Epithelial cell of prostate (primary cell): ENCODE results near the gene AKNA.

Experiments used
- DNase-seq: peaks from one replicate; pipeline ENCODE4 v3.0.0-alpha.2; 2011; ENCODE audit warnings: low read depth, low spot score
- H3K27ac ChIP-seq: fragments of 450-650 bp; 2 replicates; pipeline ENCODE4 v1.5.1; 2017; ENCODE audit warnings: mild to moderate bottlenecking

Gene AKNA

GRCh38 chr9:114387680-114388356 lies at the start of gene AKNA:
AKNA (minus strand) TSS chr9:114387982; CDS start chr9:114381333, 6,649 bp downstream.
- no peak for DNase-seq

GRCh38 chr9:114437401-114437893 lies 49.7 kb upstream of the AKNA start:
- no peak overlapping the region for H3K27ac ChIP-seq
- no peak for DNase-seq

More at GRCh38 chr9:114387680-114388356, at the start of gene AKNA:
- H3K27ac ChIP-seq: peak within 1 kb of the TSS; percentile 42

GRCh38 chr9:114434878-114435311 lies 47.1 kb upstream of the AKNA start:
- DNase-seq: no peak

GRCh38 chr9:114433720-114434255 lies 46.0 kb upstream of the AKNA start:
- no peak for DNase-seq

More at GRCh38 chr9:114434878-114435311, 47.1 kb upstream of the AKNA start:
- no peak overlapping the region for H3K27ac ChIP-seq

GRCh38 chr9:114433086-114433485 lies 45.3 kb upstream of the AKNA start:
- DNase-seq: no peak
- no peak overlapping the region for H3K27ac ChIP-seq

More at GRCh38 chr9:114433720-114434255, 46.0 kb upstream of the AKNA start:
- H3K27ac ChIP-seq: no peak overlapping the region

GRCh38 chr9:114432323-114433067 lies 44.7 kb upstream of the AKNA start:
- H3K27ac ChIP-seq: no peak overlapping the region
- DNase-seq: no peak

- no peak overlapping the region for H3K27ac ChIP-seq
- no peak for DNase-seq
Observed at GRCh38 chr9:114431770-114432169, 44.0 kb upstream of the AKNA start.

GRCh38 chr9:114431003-114431402 lies 43.2 kb upstream of the AKNA start:
- H3K27ac ChIP-seq: no peak overlapping the region
- no peak for DNase-seq

GRCh38 chr9:114430457-114430856 lies 42.7 kb upstream of the AKNA start:
- H3K27ac ChIP-seq: no peak overlapping the region
- no peak for DNase-seq

GRCh38 chr9:114429488-114429887 lies 41.7 kb upstream of the AKNA start:
- DNase-seq: no peak
- H3K27ac ChIP-seq: no peak overlapping the region

GRCh38 chr9:114428466-114428865 lies 40.7 kb upstream of the AKNA start:
- no peak overlapping the region for H3K27ac ChIP-seq
- DNase-seq: no peak

- DNase-seq: no peak
- no peak overlapping the region for H3K27ac ChIP-seq
Observed at GRCh38 chr9:114427644-114428043, 39.9 kb upstream of the AKNA start.

- no peak for DNase-seq
Observed at GRCh38 chr9:114426046-114426948, 38.5 kb upstream of the AKNA start.

GRCh38 chr9:114425126-114425525 lies 37.3 kb upstream of the AKNA start:
- no peak for DNase-seq
- H3K27ac ChIP-seq: no peak overlapping the region

More at GRCh38 chr9:114426046-114426948, 38.5 kb upstream of the AKNA start:
- no peak overlapping the region for H3K27ac ChIP-seq

GRCh38 chr9:114424126-114424525 lies 36.3 kb upstream of the AKNA start:
- no peak for DNase-seq

GRCh38 chr9:114423181-114423580 lies 35.4 kb upstream of the AKNA start:
- DNase-seq: no peak
- H3K27ac ChIP-seq: no peak overlapping the region

More at GRCh38 chr9:114424126-114424525, 36.3 kb upstream of the AKNA start:
- no peak overlapping the region for H3K27ac ChIP-seq

GRCh38 chr9:114421147-114421546 lies 33.4 kb upstream of the AKNA start:
- no peak for DNase-seq
- H3K27ac ChIP-seq: no peak overlapping the region

- no peak for DNase-seq
- H3K27ac ChIP-seq: no peak overlapping the region
Observed at GRCh38 chr9:114419796-114420195, 32.0 kb upstream of the AKNA start.

GRCh38 chr9:114418053-114418452 lies 30.3 kb upstream of the AKNA start:
- DNase-seq: no peak
- no peak overlapping the region for H3K27ac ChIP-seq

- no peak overlapping the region for H3K27ac ChIP-seq
- DNase-seq: no peak
Observed at GRCh38 chr9:114417511-114417910, 29.7 kb upstream of the AKNA start.
